ENCODE data around the gene GPD1.
"Not testable (repeated sequence)": the region's sequence is repeated elsewhere in the genome, so short reads cannot be mapped to it uniquely, and the experiment has no call there.

GPD1 gene

DNA sequence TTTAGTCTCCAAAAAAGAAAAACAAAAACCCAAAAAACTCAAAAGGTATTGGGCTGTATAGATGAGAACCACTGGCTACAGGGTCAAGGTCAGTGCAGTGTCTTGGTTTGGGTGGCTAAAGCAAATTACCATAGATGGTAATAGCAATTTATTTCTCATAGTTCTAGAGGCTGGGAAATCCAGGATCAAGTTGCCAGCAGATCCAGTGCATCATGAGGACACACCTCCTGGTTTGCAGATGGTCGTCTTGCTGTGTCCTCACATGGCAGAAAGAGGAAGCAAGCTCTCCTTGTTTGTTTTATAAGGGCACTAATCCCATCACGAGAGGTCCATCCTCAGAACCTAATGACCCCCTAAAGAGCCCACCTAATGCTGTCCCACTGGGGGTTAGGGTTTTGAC, 19.4 kb downstream of the GPD1 start:
- DNase-seq (ENCODE audit: low read depth), result no peak

DNA sequence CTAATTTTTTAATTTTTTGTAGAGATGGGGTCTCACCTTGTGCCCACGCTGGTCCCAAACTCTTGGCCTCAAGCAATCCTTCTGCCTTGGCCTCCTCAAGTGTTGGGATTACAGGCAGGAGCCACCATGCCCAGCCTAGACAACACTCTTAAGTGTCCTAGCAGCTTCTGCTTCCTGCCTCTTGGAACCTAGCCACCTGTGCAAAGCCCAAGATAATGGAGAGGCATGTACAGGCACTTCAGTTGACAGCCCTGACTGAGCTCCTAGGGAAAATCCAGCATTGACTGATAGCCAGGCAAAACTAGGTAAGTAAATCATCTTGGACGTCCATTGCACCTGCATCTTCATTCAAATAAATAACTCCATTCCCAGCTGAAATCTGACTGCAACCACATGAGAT, 23.7 kb downstream of the GPD1 start:
- DNase-seq (ENCODE audit: low read depth), result no peak

DNA sequence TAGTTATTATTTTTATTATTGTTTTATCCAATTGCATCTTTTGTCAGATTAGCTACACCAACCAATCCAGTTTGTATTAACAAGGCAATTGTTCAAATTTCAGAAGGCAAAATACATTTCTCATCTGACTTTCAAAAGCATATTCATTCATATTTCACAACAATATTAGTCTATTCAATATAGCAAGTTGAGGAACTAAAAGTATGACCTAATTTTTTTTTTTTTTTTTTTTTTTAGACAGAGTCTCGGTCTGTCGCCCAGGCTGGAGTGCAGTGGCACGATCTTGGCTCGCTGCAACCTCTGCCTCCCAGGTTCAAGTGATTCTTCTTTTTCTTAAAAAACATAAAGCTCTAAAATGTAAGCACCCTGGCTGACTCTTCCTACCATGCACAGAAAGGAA, 25.5 kb downstream of the GPD1 start:
- no peak for DNase-seq (ENCODE audit: low read depth)

DNA sequence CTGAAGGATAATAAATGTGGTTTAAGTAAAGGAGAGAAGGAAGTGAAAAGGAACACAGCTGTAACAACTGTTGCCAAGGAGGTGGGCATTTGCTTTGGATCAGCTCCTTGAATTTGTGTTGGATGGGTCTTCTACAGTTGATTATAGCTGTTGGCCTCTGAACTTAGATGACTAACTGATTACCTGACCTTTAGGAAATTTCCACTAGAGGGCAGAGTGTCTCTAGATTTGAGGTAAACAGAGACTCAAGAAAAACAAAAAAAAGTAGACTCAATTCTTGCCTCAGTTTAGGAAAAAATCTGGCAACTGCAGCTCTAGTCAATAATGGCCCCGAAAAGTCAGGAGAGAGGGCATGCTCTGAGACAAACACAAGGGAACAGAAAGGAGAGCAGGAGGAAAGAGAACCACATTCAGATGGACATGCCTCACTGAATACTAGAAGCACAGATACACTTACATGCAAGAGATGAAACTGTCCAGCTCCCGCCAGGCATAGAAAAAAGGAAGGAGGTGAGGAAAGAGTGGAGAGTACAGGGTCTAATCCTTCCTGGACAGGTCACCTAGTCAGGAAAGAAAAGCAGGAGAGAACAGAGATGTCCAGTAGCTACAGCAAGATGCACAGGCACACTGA, 28.8 kb downstream of the GPD1 start:
- DNase-seq (ENCODE audit: low read depth), result no peak

DNA sequence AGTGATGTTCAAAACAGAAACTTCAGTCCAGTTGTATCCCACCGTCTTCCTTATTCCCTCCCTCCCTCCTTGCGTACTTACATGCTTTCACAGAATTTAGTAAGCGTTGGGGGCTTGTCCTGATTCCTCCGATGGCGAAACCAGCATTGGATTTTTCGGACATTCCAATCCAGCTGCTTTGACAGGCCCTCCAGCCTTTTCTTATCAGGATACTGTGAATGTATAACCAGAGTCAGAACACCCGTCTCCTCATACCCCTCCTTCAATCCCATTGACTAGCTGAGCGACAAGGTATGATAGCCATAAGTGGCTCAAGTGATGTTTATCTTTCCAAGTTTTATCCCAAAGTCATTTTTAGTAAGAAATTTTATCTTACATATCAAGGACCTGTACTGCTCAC, 39.2 kb downstream of the GPD1 start:
- DNase-seq (ENCODE audit: low read depth), result no peak

DNA sequence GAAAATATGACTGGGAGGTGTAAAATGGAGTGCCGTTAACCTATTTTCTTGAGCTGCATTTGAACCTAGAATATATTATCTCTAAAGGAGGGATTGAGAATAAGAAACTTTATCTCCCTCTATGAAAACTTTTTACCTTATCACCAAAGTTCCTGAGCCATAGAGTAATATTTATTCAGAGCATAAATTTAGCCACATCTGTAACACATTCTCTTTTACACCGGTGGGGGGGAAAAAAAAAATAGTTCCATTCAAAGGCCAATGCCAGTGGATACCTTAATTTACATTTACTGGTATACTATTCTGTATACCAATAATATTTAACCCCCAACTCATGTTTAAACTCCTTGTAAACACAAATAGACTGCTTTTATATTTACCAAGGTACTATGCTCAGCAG, 41.6 kb downstream of the GPD1 start:
- no peak for DNase-seq (ENCODE audit: low read depth)

DNA sequence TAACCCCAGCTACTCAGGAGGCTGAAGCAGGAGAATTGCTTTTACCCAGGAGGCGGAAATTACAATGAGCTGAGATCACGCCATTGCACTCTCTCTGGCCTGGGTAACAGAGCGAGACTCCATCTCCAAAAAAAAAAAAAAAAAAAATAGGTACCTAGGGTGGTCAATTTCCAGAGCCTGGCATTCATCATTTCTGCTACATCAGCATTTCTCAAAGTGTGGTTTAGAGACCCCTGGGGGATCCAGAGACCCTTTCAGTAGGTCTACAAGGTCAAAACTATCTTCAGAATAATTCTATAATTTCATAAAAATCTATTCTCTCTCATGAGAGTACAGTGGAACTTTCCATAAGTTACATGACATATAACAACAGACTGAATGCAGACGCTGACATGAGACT, 43.5 kb downstream of the GPD1 start:
- no peak for DNase-seq (ENCODE audit: low read depth)

DNA sequence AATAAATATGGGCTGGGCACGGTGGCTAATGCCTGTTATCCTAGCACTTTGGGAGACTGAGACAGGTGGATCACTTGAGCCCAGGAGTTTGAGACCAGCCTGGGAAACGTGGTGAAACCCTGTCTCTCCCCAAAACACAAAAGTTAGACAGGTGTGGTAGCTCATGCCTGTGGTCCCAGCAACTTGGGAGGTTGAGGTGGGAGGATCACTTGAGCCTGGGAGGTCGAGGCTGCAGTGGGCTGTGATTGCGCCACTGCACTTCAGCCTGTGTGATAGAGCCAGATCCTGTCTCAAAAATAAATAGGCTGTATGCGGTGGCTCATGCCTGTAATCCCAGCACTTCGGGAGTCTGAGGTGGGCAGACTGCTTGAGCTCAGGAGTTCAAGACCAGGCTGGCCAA, 44.2 kb downstream of the GPD1 start:
- not testable (repeated sequence) for DNase-seq (ENCODE audit: low read depth)

DNA sequence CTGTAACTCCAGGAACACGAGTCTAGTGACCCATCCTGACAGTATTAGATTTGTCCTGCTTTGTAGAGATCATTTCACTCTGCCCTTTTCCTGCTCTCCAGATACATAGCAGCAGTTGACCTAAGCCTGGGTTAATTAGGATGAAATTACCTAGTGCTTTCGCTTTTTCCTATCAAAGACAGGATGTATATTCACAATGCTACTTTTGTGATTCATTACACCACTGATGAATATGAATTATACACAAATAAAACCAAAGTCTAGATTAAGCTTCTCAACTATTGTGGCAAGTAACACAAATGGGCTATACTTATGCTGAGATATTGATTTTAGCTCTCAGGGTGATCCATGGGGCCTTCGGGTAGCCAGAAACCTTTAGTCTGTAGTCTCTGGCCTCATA, 45.5 kb downstream of the GPD1 start:
- no peak for DNase-seq (ENCODE audit: low read depth)

DNA sequence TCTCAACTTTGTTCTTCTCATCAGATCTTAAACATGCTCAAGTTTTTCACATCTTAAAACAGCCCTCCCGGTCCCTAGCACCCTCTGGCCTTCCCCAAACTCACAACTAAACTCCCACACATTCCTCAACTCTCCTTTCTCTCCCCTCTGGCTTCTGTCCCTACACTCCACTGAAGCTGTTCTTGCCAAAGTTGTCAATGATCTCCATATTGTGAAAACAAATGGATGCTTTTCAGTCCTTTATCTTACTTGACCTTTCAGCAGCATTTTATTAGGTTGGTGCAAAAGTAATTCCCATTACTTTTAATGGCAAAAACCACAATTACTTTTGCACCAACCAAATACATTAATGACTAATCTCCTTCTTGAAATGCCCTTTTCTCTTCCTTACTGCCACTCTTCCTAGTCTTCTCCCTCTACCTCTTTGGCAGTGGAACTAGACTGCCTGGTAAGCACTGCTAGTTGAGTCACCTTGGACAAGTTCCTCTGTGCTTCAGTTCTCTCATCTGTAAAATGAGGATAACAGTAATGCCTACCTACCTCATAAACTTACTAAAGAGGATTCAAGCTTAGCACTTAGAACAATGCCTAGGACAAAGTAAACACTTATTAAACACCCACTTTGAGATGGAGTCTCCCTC, 47.4 kb downstream of the GPD1 start:
- DNase-seq (ENCODE audit: low read depth), result no peak

DNA sequence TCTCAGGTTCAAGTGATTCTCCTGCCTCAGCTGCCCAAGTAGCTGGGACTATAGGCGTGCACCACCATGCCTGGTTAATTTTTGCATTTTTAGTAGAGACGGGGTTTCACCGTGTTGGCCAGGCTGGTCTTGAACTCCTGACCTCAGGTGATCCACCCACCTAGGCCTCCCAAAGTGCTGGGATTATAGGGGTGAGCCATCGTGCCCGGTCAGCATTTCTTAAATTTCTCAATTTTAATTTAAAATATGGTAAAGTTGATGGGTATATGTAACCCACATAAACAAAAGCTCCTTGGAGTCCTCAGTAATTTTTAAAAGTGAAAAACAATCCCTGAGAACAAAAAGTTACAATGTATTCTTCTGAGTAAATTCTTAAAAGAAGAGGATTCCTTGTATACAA, 51.1 kb downstream of the GPD1 start:
- DNase-seq (ENCODE audit: low read depth), result not testable (repeated sequence)

DNA sequence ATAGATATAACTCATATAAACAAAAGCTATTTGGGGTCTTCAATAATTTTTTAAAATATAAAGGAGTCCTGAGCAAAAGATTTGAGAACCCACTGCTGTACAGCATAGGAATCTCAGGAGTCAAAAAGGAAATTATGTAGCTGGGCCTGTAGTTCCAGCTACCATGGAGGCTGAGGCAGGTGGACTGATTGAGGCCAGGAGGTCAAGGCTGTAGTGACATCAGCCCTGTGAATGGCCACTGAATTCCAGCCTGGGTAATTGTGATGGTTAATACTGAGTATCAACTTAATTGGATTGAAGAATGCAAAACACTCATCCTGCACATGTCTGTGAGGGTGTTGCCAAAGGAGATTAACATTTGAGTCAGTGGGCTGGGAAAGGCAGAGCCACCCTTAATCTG, 52.8 kb downstream of the GPD1 start:
- no peak for DNase-seq (ENCODE audit: low read depth)

DNA sequence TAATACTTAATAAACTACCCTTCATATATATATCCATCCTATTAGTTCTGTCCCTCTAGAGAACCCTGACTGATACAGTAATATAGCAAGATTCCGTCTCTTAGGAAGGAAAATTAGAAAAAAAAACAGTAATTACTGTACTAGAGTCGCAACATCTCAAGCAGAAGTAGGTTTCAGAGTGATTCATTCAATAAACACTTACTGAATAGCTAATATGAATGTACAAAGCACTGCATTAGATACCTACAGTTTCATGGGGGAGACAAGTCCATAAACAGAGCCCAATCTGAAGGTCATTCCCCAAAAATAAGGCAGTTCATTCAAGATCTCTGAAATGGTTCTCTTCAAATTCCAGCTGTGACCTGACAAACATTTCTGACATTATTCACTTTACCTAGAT, 53.5 kb downstream of the GPD1 start:
- DNase-seq (ENCODE audit: low read depth), result no peak

DNA sequence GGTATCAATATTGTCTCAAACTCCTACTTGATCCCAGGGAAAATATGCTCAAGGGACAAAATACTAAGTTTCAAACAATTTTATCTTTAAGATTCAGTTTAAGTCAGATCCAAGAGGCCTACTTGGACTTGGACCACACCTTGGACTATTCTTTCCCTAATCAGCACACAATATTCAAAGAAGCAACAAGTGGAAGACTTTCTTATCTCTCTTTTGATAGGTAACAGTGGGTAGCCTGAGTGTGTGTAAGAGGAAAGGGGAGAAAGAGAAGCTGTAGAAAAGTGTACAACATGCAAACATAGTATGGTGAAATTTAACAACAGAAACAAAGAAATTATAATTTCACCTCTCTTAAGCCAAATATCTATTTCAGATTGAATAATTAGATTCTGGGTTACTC, 56.8 kb downstream of the GPD1 start:
- DNase-seq (ENCODE audit: low read depth), result no peak

Measured in stimulated activated CD8-positive, alpha-beta memory T cell treated with anti-CD3 and anti-CD28 coated beads, Interleukin-12 subunit alpha, Interleukin-12 subunit beta, amount 100 ng/mL, for 4 hours (primary cell).